H1 (cell line): ENCODE measurements around the gene CEACAM1. TPM values are rescaled to one million over a fixed set of nuclear protein-coding genes. Genes with fewer than 3 reads are reported as not detected.
"Not testable (repeated sequence)": the region's sequence is repeated elsewhere in the genome, so short reads cannot be mapped to it uniquely, and the experiment has no call there.

Experiments
- CTCF ChIA-PET: fragments of 300-600 bp; sonication (Branson Sonifier 250); formaldehyde crosslinking; loops from one replicate; lab custom pipeline; 2021; ENCODE audit not compliant: partially characterized antibody; lab: Charles Lee
- POLR2A ChIA-PET: fragments of 300-600 bp; sonication (Branson Sonifier 250); formaldehyde crosslinking; loops from one replicate; lab custom pipeline; 2021; ENCODE audit warnings: inconsistent platforms; ENCODE audit not compliant: partially characterized antibody; lab: Charles Lee
- DNase-seq, 2 experiments: peaks; one replicate each; pipeline versions ENCODE4 v3.0.0 to v3.0.0-alpha.2; 2010 to 2022; ENCODE audit warnings: low spot score in 2 of 2, low read depth in 1 of 2, mixed read lengths in 1 of 2
- FAIRE-seq: peaks from 2 replicates; lab custom pipeline; 2011; peaks lifted over from hg19 to GRCh38; lab: Jason Lieb, UNC
- H2AFZ ChIP-seq: 2 replicates; pipeline ENCODE4 v1.8.1; 2012; ENCODE audit warnings: low read length, inconsistent platforms
- H2AK5ac ChIP-seq: 2 replicates; pipeline ENCODE4 v1.6.1; 2013; ENCODE audit warnings: low read depth, low read length
- H2BK120ac ChIP-seq: replicated peaks from 2 replicates; pipeline ENCODE3; 2013; ENCODE audit warnings: low read depth, low read length, inconsistent platforms
- H2BK12ac ChIP-seq: 2 replicates; pipeline ENCODE4 v1.6.1; 2013; ENCODE audit warnings: low read depth, low read length
- H2BK15ac ChIP-seq: 2 replicates; pipeline ENCODE4 v1.6.1; 2013; ENCODE audit warnings: low read length
- H2BK20ac ChIP-seq: 2 replicates; pipeline ENCODE4 v1.6.1; 2013; ENCODE audit warnings: low read length
- H2BK5ac ChIP-seq: 2 replicates; pipeline ENCODE4 v1.6.1; 2013; ENCODE audit warnings: low read depth, low read length
- H3K14ac ChIP-seq: 2 replicates; pipeline ENCODE4 v1.6.1; 2013; ENCODE audit warnings: inconsistent platforms; ENCODE audit not compliant: insufficient read length
- H3K18ac ChIP-seq: 2 replicates; pipeline ENCODE4 v1.6.1; 2013; ENCODE audit warnings: low read length; ENCODE audit errors: extremely low read depth
- H3K23ac ChIP-seq: 2 replicates; pipeline ENCODE4 v1.6.1; 2013; ENCODE audit warnings: inconsistent platforms; ENCODE audit not compliant: insufficient read length
- H3K23me2 ChIP-seq: 2 replicates; pipeline ENCODE4 v1.6.1; 2013; ENCODE audit warnings: low read depth, low read length
- H3K27ac ChIP-seq: 2 replicates; pipeline ENCODE4 v1.6.1; 2011; ENCODE audit warnings: low read depth, low read length, inconsistent platforms
- H3K27me3 ChIP-seq, 4 experiments: replicated peaks in 1 of 4; 1 replicate in 1 of 4; 2 replicates in 3 of 4; pipeline versions ENCODE4 v1.6.1 to v1.8.1; 2011 to 2013; ENCODE audit warnings: low read length in 3 of 4, mild to moderate bottlenecking in 3 of 4, inconsistent platforms in 2 of 4, mixed read lengths in 2 of 4, moderate library complexity in 1 of 4; ENCODE audit not compliant: control insufficient read depth in 3 of 4, insufficient read depth in 3 of 4; ENCODE audit errors: extremely low read depth in 1 of 4
- H3K36me3 ChIP-seq, 4 experiments: 2 replicates each; pipeline versions ENCODE4 v1.6.1 to v1.8.1; 2011 to 2013; ENCODE audit warnings: mild to moderate bottlenecking in 4 of 4, low read length in 3 of 4, moderate library complexity in 2 of 4, control low read depth in 1 of 4, inconsistent platforms in 1 of 4; ENCODE audit not compliant: insufficient read depth in 4 of 4, control insufficient read depth in 2 of 4
- H3K4ac ChIP-seq: replicated peaks from 2 replicates; pipeline ENCODE3; 2013; ENCODE audit warnings: low read length, low read depth, mixed read lengths, inconsistent platforms; ENCODE audit not compliant: insufficient read length
- H3K4me1 ChIP-seq, 4 experiments: replicated peaks in 1 of 4; 1 replicate in 1 of 4; 2 replicates in 3 of 4; pipeline versions ENCODE4 v1.6.1 to v1.8.1; 2011 to 2013; ENCODE audit warnings: low read length in 3 of 4, inconsistent platforms in 2 of 4, mixed read lengths in 1 of 4; ENCODE audit not compliant: insufficient read depth in 4 of 4, control insufficient read depth in 3 of 4
- H3K4me2 ChIP-seq, 2 experiments: 2 replicates each; pipeline versions ENCODE4 v1.6.1 to v1.8.1; 2011 to 2013; ENCODE audit warnings: low read depth in 2 of 2, low read length in 2 of 2, control low read depth in 1 of 2, inconsistent platforms in 1 of 2, mild to moderate bottlenecking in 1 of 2; ENCODE audit not compliant: insufficient read depth in 1 of 2
- H3K4me3 ChIP-seq, 4 experiments: fragments of 200-600, 300-600 bp in 1 of 4; sonication (generic), shearing (Covaris generic), sonication (Bioruptor Twin) in 1 of 4; 2 replicates each; pipeline versions ENCODE4 v1.5.1 to v1.8.1; 2011 to 2016; ENCODE audit warnings: low read length in 4 of 4, low read depth in 3 of 4, control low read depth in 2 of 4, inconsistent platforms in 2 of 4, mild to moderate bottlenecking in 2 of 4, mixed read lengths in 1 of 4, moderate library complexity in 1 of 4; ENCODE audit not compliant: insufficient read depth in 2 of 4; ENCODE audit errors: extremely low read depth in 1 of 4
- H3K56ac ChIP-seq: replicated peaks from 2 replicates; pipeline ENCODE3; 2013; ENCODE audit warnings: low read depth, mild to moderate bottlenecking, mixed read lengths, low read length, inconsistent platforms; ENCODE audit not compliant: insufficient read length
- H3K79me1 ChIP-seq: 2 replicates; pipeline ENCODE4 v1.6.1; 2013; ENCODE audit warnings: low read depth, low read length, control low read depth
- H3K79me2 ChIP-seq, 2 experiments: 2 replicates each; pipeline versions ENCODE4 v1.6.1 to v1.8.1; 2012 to 2013; ENCODE audit warnings: low read length in 2 of 2, mild to moderate bottlenecking in 2 of 2, inconsistent platforms in 1 of 2; ENCODE audit not compliant: insufficient read depth in 2 of 2, control insufficient read depth in 1 of 2
- H3K9ac ChIP-seq, 4 experiments: replicated peaks in 1 of 4; 1 replicate in 1 of 4; 2 replicates in 3 of 4; pipeline versions ENCODE4 v1.6.1 to v1.8.1; 2011 to 2013; ENCODE audit warnings: low read depth in 3 of 4, low read length in 3 of 4, control low read depth in 2 of 4, mild to moderate bottlenecking in 2 of 4, moderate library complexity in 2 of 4, inconsistent platforms in 1 of 4; ENCODE audit errors: extremely low read depth in 1 of 4
- H3K9me3 ChIP-seq, 2 experiments: 2 replicates each; pipeline versions ENCODE4 v1.6.1 to v1.8.1; 2012 to 2013; ENCODE audit warnings: mild to moderate bottlenecking in 2 of 2, moderate library complexity in 2 of 2, control low read depth in 1 of 2, inconsistent platforms in 1 of 2, low read depth in 1 of 2, low read length in 1 of 2, mixed read lengths in 1 of 2; ENCODE audit not compliant: insufficient read depth in 2 of 2
- H4K20me1 ChIP-seq, 2 experiments: replicated peaks in 1 of 2; 2 replicates each; pipeline versions ENCODE3 to v1.8.1; 2011 to 2013; ENCODE audit warnings: inconsistent platforms in 2 of 2, low read length in 2 of 2, mild to moderate bottlenecking in 1 of 2; ENCODE audit not compliant: insufficient read depth in 2 of 2, control insufficient read depth in 1 of 2
- H4K5ac ChIP-seq: 2 replicates; pipeline ENCODE4 v1.6.1; 2013; ENCODE audit warnings: low read length, low read depth, mixed read lengths, inconsistent platforms; ENCODE audit not compliant: insufficient read length
- H4K8ac ChIP-seq: 2 replicates; pipeline ENCODE4 v1.8.0; 2013; ENCODE audit warnings: mild to moderate bottlenecking, moderate library complexity, low read length, inconsistent platforms; ENCODE audit not compliant: insufficient read depth; ENCODE audit errors: extremely low read depth
- H4K91ac ChIP-seq: replicated peaks from 2 replicates; pipeline ENCODE3; 2013; ENCODE audit warnings: low read length, mixed read lengths, inconsistent platforms; ENCODE audit not compliant: insufficient read length
- ASH2L ChIP-seq: fragments of 200-600, 300-600 bp; sonication (generic); IDR thresholded peaks from one replicate; pipeline ENCODE4 v1.7.1; 2017; ENCODE audit warnings: low read length
- CHD1 ChIP-seq: IDR thresholded peaks from 2 replicates; pipeline ENCODE4 v1.6.1; 2012; ENCODE audit warnings: low read depth, low read length, improper control_type of control experiment
- CREB1 ChIP-seq: IDR thresholded peaks from 2 replicates; pipeline ENCODE4 v1.6.1; 2012; ENCODE audit warnings: inconsistent platforms
- MAFK ChIP-seq: IDR thresholded peaks from 2 replicates; pipeline ENCODE4 v1.6.1; 2012; ENCODE audit warnings: low read depth, mild to moderate bottlenecking, improper control_type of control experiment, low read length
- RBBP5 ChIP-seq: IDR thresholded peaks from 2 replicates; pipeline ENCODE4 v1.7.1; 2012; ENCODE audit warnings: low read depth, mild to moderate bottlenecking, inconsistent platforms, low read length, moderate library complexity, borderline replicate concordance
- RXRA ChIP-seq: IDR thresholded peaks from 2 replicates; pipeline ENCODE4 v1.6.1; 2011; ENCODE audit warnings: low read depth, mild to moderate bottlenecking, low read length, moderate library complexity; ENCODE audit not compliant: insufficient read depth
- SP1 ChIP-seq: IDR thresholded peaks from 2 replicates; pipeline ENCODE4 v1.6.1; 2011; ENCODE audit warnings: low read depth, low read length
- SP2 ChIP-seq: IDR thresholded peaks from 2 replicates; pipeline ENCODE4 v1.6.1; 2012; ENCODE audit warnings: mild to moderate bottlenecking, low read length, inconsistent platforms
- YY1 ChIP-seq: IDR thresholded peaks from 2 replicates; pipeline ENCODE4 v1.6.1; 2011; ENCODE audit warnings: low read depth, mild to moderate bottlenecking, low read length
- WGBS, 2 experiments: shearing (Covaris generic) in 1 of 2; methylation state at CpG; one replicate each; pipeline versions ENCODE4 v1.1.6 to v1.1.7; 2013 to 2015; ENCODE audit warnings: low lambda C conversion rate in 2 of 2, mixed read lengths in 2 of 2, inconsistent platforms in 1 of 2, low coverage in 1 of 2, missing lambda C conversion rate in 1 of 2; ENCODE audit not compliant: insufficient replicate concordance in 2 of 2, insufficient coverage in 1 of 2, insufficient read length in 1 of 2; ENCODE audit errors: extremely low coverage in 1 of 2, missing lambda C conversion rate in 1 of 2; 5-methylcytosine and 5-hydroxymethylcytosine counted together
- polyA plus RNA-seq, 7 experiments: library from polyadenylated mRNA; depleted of rRNA in 3 of 7; stranded (reverse) in 5 of 7; unstranded in 2 of 7; fragments of >200 nt in 5 of 7; fragments of 200-250 nt in 2 of 7; gene quantifications; 1 replicate in 5 of 7; 2 replicates in 1 of 7; 4 replicates in 1 of 7; pipeline versions ENCODE4 v1.2.1 to v1.2.3, GENCODE V29; 2011 to 2013; ENCODE audit warnings: missing spikeins in 2 of 7, mixed read lengths in 2 of 7
- total RNA-seq: library from RNA; stranded (reverse); fragmentation: NEBNext Ultra II Directional; extraction: Animal tissue kit (Norgen Biotek cat#: 25700); gene quantifications from 2 replicates; pipeline ENCODE4 v1.2.1, GENCODE V29; 2021

Gene CEACAM1
- total and polyA plus RNA-seq, 2 of the 8 experiments (the other 6 are each of a cell fraction or from before 2014, with no cell fraction given): 1.8 to 3.6 TPM

DNA sequence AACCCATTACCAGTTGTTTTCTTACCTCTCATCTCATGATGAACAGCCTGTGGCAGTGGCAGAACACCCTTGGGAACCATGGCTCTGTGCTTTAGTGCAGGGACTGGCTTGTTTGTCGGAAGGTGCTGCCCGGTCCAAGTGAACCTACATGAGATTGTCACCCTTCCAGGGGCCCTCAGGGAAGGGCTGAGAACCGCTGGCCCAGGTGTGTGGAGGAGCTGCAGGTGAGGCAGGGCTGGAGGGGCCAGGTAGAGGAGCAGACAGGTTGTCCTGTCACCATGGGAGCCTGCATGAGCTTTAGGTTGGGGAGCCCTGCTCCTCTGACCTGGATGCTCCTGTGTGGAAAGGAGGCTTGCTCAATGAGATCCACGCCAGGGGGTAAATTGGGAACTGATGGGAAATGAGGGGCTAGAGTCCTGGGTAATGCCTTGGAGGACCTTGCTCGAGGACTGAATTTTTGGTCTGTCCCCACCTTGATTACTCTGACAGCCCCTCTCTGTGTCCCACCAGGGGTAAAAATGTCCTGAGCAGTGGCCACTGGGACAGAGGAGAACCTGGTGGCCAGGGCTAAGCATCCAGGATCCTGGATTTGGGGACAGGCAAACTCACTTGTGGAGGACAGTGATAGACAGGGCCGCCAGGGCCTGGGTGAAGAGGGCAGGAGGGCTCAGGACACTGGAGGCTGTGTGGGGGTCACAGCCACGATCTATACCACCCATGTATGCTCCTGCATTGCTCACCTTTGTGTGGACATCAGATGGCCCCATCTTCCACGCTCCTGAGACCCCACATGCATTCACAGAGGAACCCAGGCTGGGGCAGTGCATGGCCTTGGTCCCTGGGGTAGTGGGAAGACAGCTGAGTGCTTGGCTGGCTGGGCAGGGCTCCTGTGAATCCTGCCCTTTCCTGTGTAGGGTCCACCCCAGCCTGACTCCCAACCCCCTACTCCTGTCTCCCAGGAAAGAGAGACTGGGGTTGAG lies 24.1 kb upstream of the CEACAM1 start (continued):
- TF ChIP-seq SP1: no peak
- TF ChIP-seq CREB1: no peak
- no peak for TF ChIP-seq RBBP5
- no peak for TF ChIP-seq ASH2L
- no peak for TF ChIP-seq CHD1
- no peak for TF ChIP-seq RXRA
- TF ChIP-seq YY1: no peak
- no peak for TF ChIP-seq SP2
- TF ChIP-seq MAFK: no peak

DNA sequence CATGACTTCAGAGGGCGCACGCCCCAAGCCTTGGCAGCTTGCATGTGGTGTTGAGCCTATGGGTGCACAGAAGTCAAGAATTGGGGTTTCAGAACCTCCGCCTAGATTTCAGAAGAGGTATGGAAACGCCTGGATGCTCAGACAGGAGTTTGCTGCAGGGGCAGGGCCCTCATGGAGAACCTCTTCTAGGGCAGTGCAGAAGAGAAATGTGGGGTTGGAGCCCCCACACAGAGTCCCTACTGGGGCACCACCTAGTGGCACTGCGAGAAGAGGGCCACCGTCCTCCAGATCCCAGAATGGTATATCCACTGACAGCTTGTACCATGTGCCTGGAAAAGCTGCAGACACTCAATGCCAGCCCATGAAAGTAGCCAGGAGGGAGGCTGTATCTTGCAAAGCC lies 22.2 kb upstream of the CEACAM1 start:
- H3K4me3 ChIP-seq: not testable (repeated sequence)

More for the DNA sequence above, 22.2 kb upstream of the CEACAM1 start:
- H2BK15ac ChIP-seq, H4K20me1 ChIP-seq, H3K4ac ChIP-seq, FAIRE-seq, H3K14ac ChIP-seq, H4K91ac ChIP-seq, H3K4me1 ChIP-seq, H3K56ac ChIP-seq, H3K27me3 ChIP-seq, DNase-seq, H4K8ac ChIP-seq, H3K23me2 ChIP-seq, H2BK5ac ChIP-seq, H2BK120ac ChIP-seq, H3K79me2 ChIP-seq, H3K9ac ChIP-seq, POLR2A ChIA-PET, H3K27ac ChIP-seq, H3K4me2 ChIP-seq, H2BK20ac ChIP-seq, H3K36me3 ChIP-seq, H3K18ac ChIP-seq, H2AFZ ChIP-seq, H2AK5ac ChIP-seq, H3K79me1 ChIP-seq, H2BK12ac ChIP-seq, H3K23ac ChIP-seq, H4K5ac ChIP-seq: not testable (repeated sequence)
- 89% methylated on average over 6 of the region's 6 CpGs; no CpG with 5 or more reads in 1 of the 2 experiments for WGBS, 2 experiments
- H3K9me3 ChIP-seq: peaks cover 4 to 11% of the 10 kb centered on the region in 2 experiments; a peak in 1 of 4 replicates
- CTCF ChIA-PET: interaction anchor here (1.0 to 4.8 kb wide), 6 partner anchors 9 to 110 kb away, joined by 3 to 30 read pairs (median 9); no protein-coding TSS in a partner anchor
